ENCODE measurements around the gene IFNL3.

Gene IFNL3

DNA sequence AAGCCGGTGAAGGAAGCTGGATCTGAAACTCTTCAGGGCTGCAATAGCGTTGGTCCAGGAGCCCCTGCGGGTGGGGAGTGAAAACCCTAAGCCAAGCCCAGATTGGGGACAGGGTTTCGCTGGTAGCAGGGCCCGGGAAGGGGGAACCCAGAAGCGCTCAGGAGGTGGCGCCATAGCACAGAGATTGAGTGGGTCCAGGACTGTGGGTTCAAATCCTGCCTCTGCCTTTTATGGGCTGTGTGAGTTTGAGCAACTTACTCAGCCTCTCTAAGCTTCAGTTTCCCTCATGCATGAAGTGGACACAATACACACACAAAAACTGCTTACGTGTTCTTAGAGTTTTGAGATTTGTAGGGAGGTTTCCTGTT, 32.4 kb downstream of the IFNL3 start:
- DNase-seq = no peak

DNA sequence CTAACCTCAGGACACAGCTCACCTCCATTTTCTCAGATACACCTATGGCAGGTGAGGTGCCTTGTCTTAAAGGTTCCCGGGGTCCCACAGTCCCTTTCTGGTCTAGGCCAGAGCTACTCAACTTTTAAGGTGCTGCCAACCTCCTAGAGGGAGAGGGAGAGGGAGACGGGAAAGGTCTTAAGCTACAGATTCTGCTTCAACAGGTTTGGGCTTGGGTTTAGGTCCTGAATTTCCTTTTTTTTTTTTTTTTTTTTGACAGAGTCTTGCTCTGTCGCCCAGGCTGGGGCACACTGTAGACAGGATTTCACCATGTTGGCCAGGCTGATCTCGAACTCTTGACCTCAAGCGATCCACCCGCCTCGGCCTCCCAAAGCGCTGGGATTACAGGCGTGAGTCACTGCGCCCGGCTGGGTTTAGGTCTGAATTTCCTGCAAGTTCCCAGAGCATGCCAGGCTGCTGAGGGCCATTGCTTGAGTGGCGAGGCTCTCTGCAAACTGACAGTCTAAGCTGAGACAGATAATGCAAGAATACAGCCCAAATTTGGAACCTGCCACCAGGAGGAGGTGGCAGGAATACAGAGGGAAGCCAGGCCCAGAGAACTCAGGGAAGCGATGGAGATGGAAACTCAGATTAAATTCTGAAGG, 33.0 kb downstream of the IFNL3 start:
- DNase-seq = no peak

DNA sequence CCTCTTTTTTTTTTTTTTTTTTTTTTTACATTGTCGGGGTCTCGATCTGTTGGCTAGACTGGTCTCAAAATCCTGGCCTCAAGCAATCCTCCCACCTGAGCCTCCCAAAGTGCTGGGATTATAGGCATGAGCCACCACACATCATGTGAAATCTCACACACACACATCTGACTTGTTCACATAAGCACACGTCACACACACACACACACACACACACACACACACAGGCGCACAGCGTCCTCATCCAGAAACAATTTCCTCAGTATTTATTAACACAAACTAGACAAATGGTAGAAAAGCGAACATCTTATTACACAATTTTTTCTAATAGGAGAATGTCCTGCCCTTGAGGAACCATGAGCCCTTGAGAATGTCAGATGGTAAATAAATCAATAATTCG, 35.6 kb downstream of the IFNL3 start:
- no peak for DNase-seq

DNA sequence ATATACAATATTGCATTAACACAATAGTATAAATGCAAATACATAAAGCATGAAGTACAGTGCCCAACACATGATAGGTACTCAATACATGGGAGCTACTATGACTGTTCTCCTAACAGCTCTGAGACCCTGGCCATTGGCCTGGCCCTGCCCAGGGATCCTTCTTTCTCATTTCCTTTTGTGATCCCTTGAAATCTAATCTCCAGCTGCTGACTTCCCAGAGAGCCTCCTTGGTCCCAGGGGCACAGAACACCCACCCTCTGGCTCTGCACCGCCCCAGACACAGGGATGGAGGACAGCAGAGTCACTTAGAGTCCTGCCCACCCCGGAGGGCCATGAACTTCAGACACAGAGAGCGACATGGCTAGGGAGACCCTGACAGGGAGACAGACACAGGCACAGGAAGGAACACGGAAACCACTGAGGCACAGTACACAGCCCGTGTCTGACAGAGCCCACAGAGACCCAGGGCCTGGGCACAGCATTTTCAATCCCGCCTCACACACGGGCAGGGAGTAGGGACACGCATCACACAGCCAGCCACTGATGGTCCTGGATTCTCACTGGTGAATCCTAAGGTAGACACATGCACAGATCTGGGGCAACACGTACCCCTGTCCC, 36.5 kb downstream of the IFNL3 start:
- no peak for DNase-seq

DNA sequence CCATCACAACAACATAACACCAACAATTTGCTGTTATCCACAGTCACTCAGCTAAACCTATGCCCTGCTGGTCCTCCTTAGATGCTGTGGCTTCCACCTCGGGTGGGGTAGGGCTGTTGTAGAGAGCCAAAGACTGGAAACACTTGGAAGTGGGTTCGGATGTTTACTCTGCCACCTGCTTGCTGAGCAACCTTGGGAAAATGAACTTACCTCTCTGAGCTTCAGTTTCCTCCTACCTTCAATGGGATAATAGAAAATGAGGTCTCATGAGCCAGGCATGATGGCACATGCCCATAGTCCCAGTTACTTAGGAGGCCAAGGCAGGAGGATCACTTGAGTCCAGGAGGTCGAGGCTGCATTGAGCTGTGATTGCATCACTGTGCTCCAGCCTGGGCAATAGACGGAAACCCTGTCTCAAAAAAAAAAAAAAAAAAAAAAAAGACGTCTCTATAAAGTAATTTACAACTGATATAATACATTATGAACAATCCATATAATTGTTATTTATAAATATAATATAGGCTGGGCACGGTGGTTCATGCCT, 37.4 kb downstream of the IFNL3 start:
- DNase-seq = no peak

DNA sequence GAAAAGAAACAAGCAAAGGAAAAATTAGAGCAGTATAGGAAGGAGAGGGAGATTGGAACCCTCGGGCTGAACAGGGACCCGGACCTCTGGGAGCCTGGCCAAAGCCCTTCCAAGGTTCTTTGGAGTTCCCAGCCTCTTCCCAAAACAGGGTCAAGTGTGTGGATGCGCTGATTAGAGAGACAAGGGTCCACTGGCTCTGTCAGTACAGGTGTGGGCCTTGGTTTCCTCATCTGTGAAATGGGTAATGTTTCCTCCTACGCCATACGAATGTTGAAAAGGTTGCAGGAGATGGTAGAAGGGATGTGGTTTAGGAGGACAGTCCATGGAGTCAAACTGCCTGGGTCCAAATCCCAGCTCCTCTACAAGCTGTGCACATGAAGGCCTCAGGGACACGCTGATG, 38.7 kb downstream of the IFNL3 start:
- no peak for DNase-seq

DNA sequence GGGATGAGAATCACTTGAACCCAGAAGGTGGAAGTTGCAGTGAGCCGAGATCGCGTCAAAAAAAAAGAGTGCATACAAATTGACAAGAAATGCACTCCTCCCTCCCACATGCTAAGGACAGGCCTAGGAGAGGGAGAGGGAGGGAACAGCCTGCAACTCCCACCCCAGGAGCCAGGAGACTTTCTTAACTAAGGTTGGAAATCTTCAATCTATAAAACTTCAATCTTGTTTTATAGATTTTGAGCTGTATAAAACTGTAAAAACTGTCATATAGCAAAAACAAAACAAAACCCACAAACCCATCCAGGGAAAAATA, 39.4 kb downstream of the IFNL3 start:
- no peak for DNase-seq

DNA sequence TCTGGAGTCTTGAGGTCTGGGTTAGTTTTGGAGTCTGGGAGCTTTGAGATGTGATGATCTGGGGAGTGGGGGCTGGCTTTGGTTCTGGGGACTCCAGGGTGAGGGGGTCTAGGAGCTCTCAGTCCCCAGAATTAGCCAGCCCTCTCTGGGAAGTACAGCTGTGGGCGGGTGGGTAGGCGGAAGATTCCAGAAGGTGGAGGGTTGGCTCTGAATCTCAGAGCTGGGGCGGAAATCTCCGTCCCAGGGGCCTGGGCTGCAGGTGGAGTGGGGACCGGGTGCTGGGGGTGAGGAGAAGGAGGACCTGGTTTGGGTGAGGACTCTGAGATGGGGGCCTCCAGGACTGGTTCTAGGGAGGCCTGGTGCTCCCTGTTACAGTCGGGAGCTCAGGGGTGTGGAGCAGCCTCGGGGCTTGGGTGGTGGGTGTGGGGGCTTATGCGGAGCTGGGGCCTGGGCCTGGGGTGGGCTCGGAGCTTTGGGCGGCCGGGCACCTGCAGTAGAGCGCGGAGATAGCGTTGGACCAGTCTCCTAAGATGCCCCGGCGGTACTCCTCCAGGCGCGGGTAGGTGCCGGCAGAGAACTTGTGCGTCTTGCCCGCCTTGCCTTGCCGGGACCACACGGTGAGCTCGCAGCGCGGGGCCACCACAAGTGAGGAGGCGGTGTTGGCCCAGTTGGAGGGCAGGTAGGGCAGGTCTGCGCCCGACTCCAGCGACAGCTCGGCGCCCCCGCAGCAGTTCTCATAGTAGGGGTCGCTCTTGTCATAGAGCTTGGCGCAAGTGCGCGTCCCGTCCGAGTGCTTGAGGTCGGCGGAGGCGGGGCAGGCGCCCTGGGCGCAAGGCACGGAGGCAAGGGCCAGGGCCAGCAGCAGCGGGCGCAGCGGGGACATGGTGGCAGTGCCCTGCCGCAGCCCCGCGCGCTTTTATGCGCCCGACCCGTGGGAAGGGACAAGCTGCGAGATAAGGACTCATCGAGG, 41.1 kb downstream of the IFNL3 start, which contains the start of gene SYCN:
SYCN (minus strand) TSS at position 892 of the 970 bp plus-strand sequence; CDS start at position 883, 9 bp downstream.
- DNase-seq = no peak

DNA sequence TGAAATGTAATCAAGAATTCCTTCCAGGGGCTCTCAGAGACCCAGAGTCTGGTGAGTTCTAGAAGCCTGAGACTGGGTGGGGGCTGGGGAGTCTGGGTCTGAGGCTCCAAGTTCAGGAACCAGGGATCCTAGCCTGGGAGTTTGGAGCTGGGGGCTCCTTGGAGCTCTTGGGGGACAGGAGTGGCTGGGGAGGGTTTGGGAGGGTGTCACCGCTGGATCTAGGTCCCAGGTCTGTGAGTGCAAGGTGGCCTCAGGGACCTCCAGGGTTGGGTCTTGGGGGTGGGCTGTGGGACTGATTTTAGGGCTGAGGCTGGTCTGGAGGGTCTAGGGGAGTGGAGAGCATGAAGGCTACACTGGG, 41.8 kb downstream of the IFNL3 start:
- DNase-seq = no peak

DNA sequence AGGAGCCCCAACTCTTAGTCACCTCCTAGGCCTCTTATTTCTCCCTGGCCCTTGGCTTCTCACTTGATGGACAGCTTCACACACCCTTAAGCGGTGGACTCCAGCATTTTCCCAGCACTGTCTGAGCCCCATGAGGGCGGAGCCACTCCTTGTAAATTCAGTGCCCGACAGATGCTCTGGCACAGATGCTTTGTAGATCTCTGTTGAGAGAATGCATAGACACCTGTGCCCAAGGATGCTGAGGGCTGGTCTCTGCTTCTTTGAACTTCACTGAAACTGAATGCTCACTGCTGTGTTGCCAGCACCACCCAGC, 44.0 kb downstream of the IFNL3 start:
- DNase-seq = no peak

DNA sequence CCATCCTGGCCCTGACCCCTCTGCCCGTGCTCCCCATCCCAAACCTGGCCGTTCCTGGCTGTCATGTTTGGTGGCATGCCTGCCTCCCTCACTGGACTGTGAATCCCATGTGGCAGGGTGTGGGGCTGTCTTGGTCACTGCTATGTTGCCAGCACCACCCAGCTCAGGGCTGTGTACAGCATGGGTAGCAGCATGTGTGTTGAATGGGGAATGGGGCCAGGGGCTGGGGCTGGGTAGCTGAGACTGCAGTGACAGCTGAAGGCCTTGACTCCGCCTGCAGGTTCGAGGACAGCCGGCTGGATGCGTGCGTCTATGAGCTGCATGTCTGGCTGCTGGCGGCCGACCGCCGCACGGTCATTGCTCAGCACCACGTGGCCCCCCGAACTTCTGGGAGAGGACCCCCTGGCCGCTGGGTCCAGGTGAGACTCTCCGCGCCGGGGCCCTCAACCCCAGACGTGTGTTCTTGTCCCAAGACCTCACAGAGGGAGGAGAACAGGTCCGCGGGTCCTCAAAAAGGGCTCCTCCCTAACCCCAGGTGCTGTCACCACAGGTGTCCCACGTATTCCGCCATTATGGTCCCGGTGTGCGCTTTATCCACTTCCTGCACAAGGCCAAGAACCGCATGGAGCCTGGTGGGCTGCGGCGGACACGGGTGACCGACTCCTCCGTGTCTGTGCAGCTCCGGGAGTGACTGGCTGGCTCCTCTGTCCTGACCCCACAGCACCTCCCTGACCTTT, 44.6 kb downstream of the IFNL3 start:
- DNase-seq = no peak

DNA sequence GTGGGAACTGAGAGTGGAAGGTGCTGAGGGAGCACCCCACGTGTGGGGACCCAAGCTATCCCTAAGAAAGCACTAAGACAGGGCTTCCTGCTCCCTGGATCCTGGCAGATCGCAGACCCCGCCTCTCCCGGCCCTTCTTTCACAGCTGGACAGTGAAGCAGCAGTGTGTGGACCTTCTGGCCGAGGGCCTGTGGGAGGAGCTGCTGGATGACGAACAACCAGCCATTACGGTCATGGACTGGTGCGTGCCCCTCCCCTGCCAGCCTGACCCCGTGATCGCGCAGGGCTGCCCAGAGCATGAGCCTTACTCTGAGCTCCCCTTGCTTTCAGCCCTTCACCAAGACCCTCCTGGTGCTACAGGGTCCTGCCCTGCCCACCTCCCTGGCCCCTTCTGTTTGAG, 45.8 kb downstream of the IFNL3 start:
- peak; percentile 35 to 75 for DNase-seq

DNA sequence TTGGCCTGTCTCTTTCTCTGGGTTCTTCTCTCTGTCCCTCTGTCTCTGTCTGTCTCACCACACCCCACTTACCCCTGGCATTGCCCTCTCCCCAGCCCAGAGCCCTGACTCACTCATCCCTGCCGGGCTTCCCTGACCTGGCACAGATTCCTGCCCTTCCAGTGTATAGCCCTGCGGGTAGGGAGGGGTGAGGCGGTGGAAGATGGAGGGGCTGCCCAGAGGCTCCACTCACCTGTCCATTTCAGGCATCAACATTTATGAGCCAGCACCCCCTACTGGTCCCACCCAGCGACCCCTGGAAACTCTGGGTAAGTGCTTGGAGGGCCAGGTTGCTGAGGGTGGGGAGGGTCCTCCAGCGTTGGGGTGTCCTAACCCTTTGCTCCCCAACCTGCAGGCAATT, 47.0 kb downstream of the IFNL3 start:
- DNase-seq = no peak

DNA sequence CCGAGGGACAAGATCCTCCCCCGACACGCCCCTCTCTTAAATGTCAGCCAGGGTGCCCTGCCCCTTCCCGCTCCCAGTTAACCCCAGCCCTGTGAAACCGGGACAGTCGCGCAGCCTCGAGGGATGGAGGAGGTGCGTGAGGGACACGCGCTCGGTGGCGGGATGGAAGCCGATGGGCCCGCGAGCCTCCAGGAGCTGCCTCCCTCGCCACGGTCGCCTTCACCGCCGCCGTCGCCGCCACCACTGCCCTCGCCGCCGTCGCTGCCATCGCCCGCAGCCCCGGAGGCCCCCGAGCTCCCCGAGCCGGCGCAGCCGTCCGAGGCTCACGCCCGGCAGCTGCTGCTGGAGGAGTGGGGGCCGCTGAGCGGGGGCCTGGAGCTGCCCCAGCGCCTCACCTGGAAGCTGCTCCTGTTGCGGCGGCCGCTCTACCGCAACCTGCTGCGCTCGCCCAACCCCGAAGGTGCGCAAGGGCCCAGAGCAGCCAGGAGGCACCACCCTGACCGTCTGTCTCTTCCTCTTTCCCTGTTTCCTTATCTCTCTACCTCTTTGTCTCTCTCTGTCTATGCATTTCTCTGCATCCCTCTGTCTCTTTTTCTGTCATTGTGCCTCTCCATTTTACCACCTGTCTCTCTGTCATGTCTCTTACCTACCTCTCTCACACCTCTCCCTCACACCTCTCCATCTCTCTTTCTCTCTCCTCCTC, 47.8 kb downstream of the IFNL3 start, which contains the start of gene NCCRP1:
NCCRP1 (plus strand) TSS at position 105 of the 703 bp plus-strand sequence; CDS start at position 124, 19 bp downstream.
- no peak for DNase-seq

DNA sequence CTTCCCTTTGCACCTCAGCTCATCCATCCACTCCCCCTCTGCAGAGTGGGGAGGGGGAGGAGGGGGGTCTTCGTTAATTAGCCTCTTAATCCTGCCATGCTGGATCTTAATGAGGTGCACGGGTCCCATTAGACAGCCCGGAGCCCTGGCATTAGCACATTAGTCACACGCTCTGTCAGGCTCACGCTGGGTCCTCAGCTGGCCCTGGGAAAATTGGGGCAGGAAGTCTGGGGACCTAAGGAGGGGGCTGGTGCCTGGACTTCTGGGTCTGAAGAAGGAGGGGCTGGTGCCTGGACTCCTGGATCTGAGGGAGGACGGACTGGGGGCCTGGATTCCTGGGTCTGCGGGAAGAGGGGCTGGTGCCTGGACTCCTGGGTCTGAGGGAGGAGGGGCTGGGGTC, 48.5 kb downstream of the IFNL3 start:
- DNase-seq = no peak

DNA sequence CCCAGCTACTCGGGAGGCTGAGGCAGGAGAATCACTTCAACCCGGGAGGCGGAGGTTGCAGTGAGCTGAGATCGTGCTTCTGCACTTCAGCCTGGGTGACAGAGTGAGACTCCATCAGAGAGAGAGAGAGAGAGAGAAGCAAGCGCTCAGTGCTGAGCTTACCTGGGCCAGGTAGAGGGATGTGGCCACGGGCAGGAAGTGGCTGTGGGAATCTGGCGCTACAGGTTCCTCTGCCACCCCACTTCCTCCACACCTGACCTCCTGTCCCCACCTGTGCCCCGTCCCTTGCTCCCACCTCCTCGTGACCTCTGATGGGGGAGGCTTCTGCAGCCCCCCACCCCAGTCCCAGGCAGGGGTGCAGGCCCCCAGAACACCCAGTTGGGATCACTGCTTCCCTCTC, 49.1 kb downstream of the IFNL3 start:
- DNase-seq = no peak

DNA sequence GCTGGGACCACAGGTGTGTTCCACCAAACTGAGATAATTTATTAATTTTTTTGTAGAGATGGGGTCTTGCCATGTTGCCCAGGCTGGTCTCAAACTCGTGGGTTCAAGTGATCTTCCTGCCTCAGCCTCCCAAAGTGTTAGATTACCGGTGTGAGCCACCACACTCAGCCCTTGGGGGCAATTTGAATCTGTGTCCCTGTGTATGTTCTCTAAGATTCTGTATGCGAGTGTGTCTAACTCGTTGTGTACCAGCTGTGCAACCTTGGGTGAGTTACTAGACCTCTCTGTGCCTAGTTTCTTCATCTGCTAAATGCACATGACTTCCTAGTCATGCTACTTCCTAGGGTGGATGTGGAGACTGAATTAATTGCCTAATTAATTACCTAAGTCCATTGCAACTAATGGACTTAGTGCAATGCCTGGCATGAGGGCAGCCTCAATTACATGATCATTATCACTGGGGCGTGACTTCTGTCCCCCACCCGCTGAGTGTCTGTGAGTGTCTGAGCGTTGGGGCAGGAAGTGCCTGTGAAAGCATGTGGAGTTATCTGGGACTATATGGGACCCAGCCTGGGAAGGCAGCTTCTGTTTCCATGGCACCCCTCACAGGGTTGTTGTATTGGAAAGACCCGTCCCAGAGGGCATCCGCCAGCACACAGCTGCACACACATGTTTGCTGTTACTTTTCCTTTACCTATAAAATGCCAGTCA, 49.8 kb downstream of the IFNL3 start:
- DNase-seq = no peak

DNA sequence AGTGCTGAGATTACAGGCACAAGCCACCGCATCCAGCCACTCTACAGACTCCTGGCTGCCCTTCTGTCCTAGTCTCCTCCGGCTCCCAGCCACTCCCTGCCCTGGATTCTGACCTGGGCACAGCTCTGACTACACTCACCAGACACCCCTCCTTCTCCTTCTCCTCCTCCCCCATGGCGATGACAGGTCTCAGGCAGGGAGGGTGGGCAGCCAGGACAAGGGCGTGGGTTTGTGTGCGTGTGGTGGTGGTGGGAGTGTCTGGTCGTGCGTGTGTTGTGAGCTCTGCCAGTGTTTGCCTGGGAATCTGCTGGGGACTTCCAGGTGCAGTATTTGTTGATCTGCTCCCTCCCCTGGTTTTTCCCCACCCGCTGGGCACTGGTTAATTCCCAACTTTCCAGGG, 51.0 kb downstream of the IFNL3 start:
- DNase-seq = no peak

Data from SHP77 (cell line).